Osteocyte (in vitro differentiated cells): Measurements from ENCODE around the gene EIF4B. TPM values are rescaled to one million over a fixed set of nuclear protein-coding genes. Genes with fewer than 3 reads are reported as not detected.
A peak's percentile ranks its signal among the peaks of the same experiment; 100 is the strongest.

Source experiments
- DNase-seq: peaks from one replicate; pipeline ENCODE4 v3.0.0; 2021; ENCODE audit warnings: mixed read lengths; ENCODE audit not compliant: unreplicated experiment; ENCODE audit errors: extremely low spot score
- H3K27ac Mint-ChIP-seq: one replicate; pipeline ENCODE4 v1.8.0; 2021; ENCODE audit warnings: mild to moderate bottlenecking, mixed read lengths; ENCODE audit not compliant: unreplicated experiment
- H3K27me3 Mint-ChIP-seq: one replicate; pipeline ENCODE4 v1.8.0; 2021; ENCODE audit warnings: mixed read lengths; ENCODE audit not compliant: unreplicated experiment
- H3K36me3 Mint-ChIP-seq: one replicate; pipeline ENCODE4 v1.8.0; 2021; ENCODE audit warnings: mixed read lengths; ENCODE audit not compliant: unreplicated experiment
- H3K4me1 Mint-ChIP-seq: one replicate; pipeline ENCODE4 v1.8.0; 2021; ENCODE audit warnings: mixed read lengths; ENCODE audit not compliant: unreplicated experiment
- H3K4me3 Mint-ChIP-seq: one replicate; pipeline ENCODE4 v1.8.0; 2021; ENCODE audit warnings: mild to moderate bottlenecking, moderate library complexity, mixed read lengths; ENCODE audit not compliant: unreplicated experiment
- H3K9me3 Mint-ChIP-seq: one replicate; pipeline ENCODE4 v1.8.0; 2021; ENCODE audit warnings: mixed read lengths; ENCODE audit not compliant: unreplicated experiment
- CTCF ChIP-seq: fragments of 200-600 bp; sonication (generic); IDR thresholded peaks from 2 replicates; pipeline ENCODE4 v1.5.0; 2021; ENCODE audit warnings: antibody characterized with exemption, mild to moderate bottlenecking, moderate library complexity
- total RNA-seq: library from RNA; stranded (reverse); gene quantifications from 2 replicates; pipeline ENCODE4 v1.2.1, GENCODE V29; 2021

Gene EIF4B
- total RNA-seq, 1 donor from 2014 or later: 516 TPM

- no peak for TF ChIP-seq CTCF
- Mint-ChIP-seq H3K36me3 (peaks cover 21% of the 10 kb centered on the region), H3K27me3 (no peaks in the 10 kb centered on the region), H3K27ac (peak overlapping the region; percentile 89), H3K9me3 (no peaks in the 10 kb centered on the region), H3K4me1 (peaks cover 71% of the 10 kb centered on the region), H3K4me3 (no peak overlapping the region)
- DNase-seq: no peak
Measured at GRCh38 chr12:53062977-53063707, 56.9 kb downstream of the EIF4B start.

- peak overlapping the region; percentile 12 for H3K4me3 Mint-ChIP-seq
- H3K27ac Mint-ChIP-seq: peak overlapping the region; percentile 89
- no peaks in the 10 kb centered on the region for H3K27me3 Mint-ChIP-seq
- peaks cover 22% of the 10 kb centered on the region for H3K36me3 Mint-ChIP-seq
- H3K9me3 Mint-ChIP-seq: no peaks in the 10 kb centered on the region
- no peak for TF ChIP-seq CTCF
- peaks cover 79% of the 10 kb centered on the region for H3K4me1 Mint-ChIP-seq
- no peak for DNase-seq
Measured at GRCh38 chr12:53063708-53064612, 57.7 kb downstream of the EIF4B start.

- H3K4me3 Mint-ChIP-seq: no peak overlapping the region
- H3K36me3 Mint-ChIP-seq: peaks cover 21% of the 10 kb centered on the region
- no peaks in the 10 kb centered on the region for H3K9me3 Mint-ChIP-seq
- TF ChIP-seq CTCF: no peak
- H3K27ac Mint-ChIP-seq: peak overlapping the region; percentile 89
- H3K27me3 Mint-ChIP-seq: no peaks in the 10 kb centered on the region
- DNase-seq: no peak
- peaks cover 86% of the 10 kb centered on the region for H3K4me1 Mint-ChIP-seq
Measured at GRCh38 chr12:53064613-53065436, 58.6 kb downstream of the EIF4B start.

- Mint-ChIP-seq H3K27ac (peak overlapping the region; percentile 89), H3K4me1 (peaks cover 89% of the 10 kb centered on the region), H3K36me3 (peaks cover 22% of the 10 kb centered on the region), H3K4me3 (no peak overlapping the region), H3K27me3 (no peaks in the 10 kb centered on the region), H3K9me3 (no peaks in the 10 kb centered on the region)
- no peak for DNase-seq
- TF ChIP-seq CTCF: no peak
Measured at GRCh38 chr12:53065470-53065869, 59.2 kb downstream of the EIF4B start.
